Neural cell (in vitro differentiated cells): ENCODE data around the gene SLC4A5. TPM values are rescaled to one million over a fixed set of nuclear protein-coding genes. Genes with fewer than 3 reads are reported as not detected.

Experiments used
- H2AFZ ChIP-seq: fragments of 200-600, 300-800 bp; sonication (generic), shearing (Covaris generic); 2 replicates; pipeline ENCODE4 v1.6.0; 2014; ENCODE audit warnings: low read depth, mild to moderate bottlenecking, antibody characterized with exemption, low read length, moderate library complexity
- H3F3A ChIP-seq: fragments of 200-600 bp; shearing (Covaris generic); 2 replicates; pipeline ENCODE4 v1.6.1; 2016; ENCODE audit warnings: mild to moderate bottlenecking, moderate library complexity, mixed read lengths, antibody characterized with exemption, low read length; ENCODE audit not compliant: insufficient read depth, poor library complexity, severe bottlenecking
- H3K27ac ChIP-seq: fragments of 200-600, 300-800 bp; sonication (generic), shearing (Covaris generic); 2 replicates; pipeline ENCODE4 v1.5.1; 2014; ENCODE audit warnings: mild to moderate bottlenecking, low read length, moderate library complexity
- H3K27me3 ChIP-seq: fragments of 300-800, 200-600 bp; sonication (generic), shearing (Covaris generic); 2 replicates; pipeline ENCODE4 v1.6.0; 2014; ENCODE audit warnings: mild to moderate bottlenecking, low read depth, low read length, moderate library complexity; ENCODE audit not compliant: insufficient read depth
- H3K36me3 ChIP-seq: fragments of 300-800, 200-600 bp; sonication (generic), shearing (Covaris generic); 2 replicates; pipeline ENCODE4 v1.5.1; 2014; ENCODE audit warnings: mild to moderate bottlenecking, antibody characterized with exemption, low read length, moderate library complexity; ENCODE audit not compliant: insufficient read depth
- H3K4me2 ChIP-seq: fragments of 300-800, 200-600 bp; sonication (generic), shearing (Covaris generic); 2 replicates; pipeline ENCODE4 v1.6.0; 2014; ENCODE audit warnings: mild to moderate bottlenecking, low read length
- H3K4me3 ChIP-seq: fragments of 300-800, 200-600 bp; sonication (generic), shearing (Covaris generic); 2 replicates; pipeline ENCODE4 v1.5.1; 2014; ENCODE audit warnings: mild to moderate bottlenecking, low read length, moderate library complexity
- H3K79me2 ChIP-seq: fragments of 200-600 bp; shearing (Covaris generic); replicated peaks from 2 replicates; pipeline ENCODE4 v1.6.0; 2014; ENCODE audit warnings: mild to moderate bottlenecking, low read length, moderate library complexity; ENCODE audit not compliant: insufficient read depth
- H3K9ac ChIP-seq: fragments of 300-800, 200-600 bp; sonication (generic), shearing (Covaris generic); 2 replicates; pipeline ENCODE4 v1.6.1; 2016; ENCODE audit warnings: mild to moderate bottlenecking, low read length, mixed read lengths
- H3K9me2 ChIP-seq: fragments of 200-600 bp; shearing (Covaris generic); 2 replicates; pipeline ENCODE4 v1.6.1; 2016; ENCODE audit warnings: mild to moderate bottlenecking, low read length, mixed read lengths; ENCODE audit not compliant: insufficient read depth
- H3K9me3 ChIP-seq: fragments of 200-600, 300-800 bp; sonication (generic), shearing (Covaris generic); 2 replicates; pipeline ENCODE4 v1.6.1; 2016; ENCODE audit warnings: mild to moderate bottlenecking, mixed run types, low read length, moderate library complexity, mixed read lengths
- H4K20me1 ChIP-seq: fragments of 200-600 bp; shearing (Covaris generic); 2 replicates; pipeline ENCODE4 v1.6.1; 2016; ENCODE audit warnings: mild to moderate bottlenecking, mixed run types; ENCODE audit not compliant: insufficient read depth
- CTCF ChIP-seq: fragments of 450-650 bp; IDR thresholded peaks from 2 replicates; pipeline ENCODE4 v1.5.1; 2014; ENCODE audit warnings: antibody characterized with exemption, mild to moderate bottlenecking, moderate library complexity; ENCODE audit not compliant: poor library complexity, severe bottlenecking
- EP300 ChIP-seq: fragments of 450-650 bp; conservative IDR thresholded peaks from 2 replicates; pipeline ENCODE4 v1.6.1; 2014; ENCODE audit warnings: antibody characterized with exemption, mild to moderate bottlenecking, moderate library complexity; ENCODE audit not compliant: poor library complexity, severe bottlenecking
- EZH2 ChIP-seq: fragments of 200-600, 300-800 bp; shearing (Covaris generic), sonication (generic); IDR thresholded peaks from 2 replicates; pipeline ENCODE4 v1.6.1; 2014; ENCODE audit warnings: antibody characterized with exemption, low read length, borderline replicate concordance, mild to moderate bottlenecking; ENCODE audit not compliant: insufficient read depth, poor library complexity, severe bottlenecking
- MXI1 ChIP-seq: fragments of 450-650 bp; conservative IDR thresholded peaks from 2 replicates; pipeline ENCODE4 v1.6.1; 2014; ENCODE audit warnings: antibody characterized with exemption, mild to moderate bottlenecking; ENCODE audit not compliant: poor library complexity, severe bottlenecking
- POLR2AphosphoS5 ChIP-seq: IDR thresholded peaks from 2 replicates; pipeline ENCODE4 v1.6.1; 2012
- RAD21 ChIP-seq: fragments of 450-650 bp; conservative IDR thresholded peaks from 2 replicates; pipeline ENCODE4 v1.6.1; 2014; ENCODE audit warnings: antibody characterized with exemption, mild to moderate bottlenecking, moderate library complexity
- SMC3 ChIP-seq: fragments of 450-650 bp; conservative IDR thresholded peaks from 2 replicates; pipeline ENCODE4 v1.6.1; 2014; ENCODE audit warnings: antibody characterized with exemption, mild to moderate bottlenecking, moderate library complexity; ENCODE audit not compliant: poor library complexity
- TAF1 ChIP-seq: IDR thresholded peaks from 2 replicates; pipeline ENCODE4 v1.6.1; 2012; ENCODE audit warnings: low read depth
- polyA plus RNA-seq: library from polyadenylated mRNA; depleted of rRNA; stranded (reverse); fragments of >200 nt; gene quantifications from 2 replicates; pipeline ENCODE4 v1.2.3, GENCODE V29; 2014
- TF ChIP-seq, protein P1 (sequence below): IDR thresholded peaks from 2 replicates; pipeline ENCODE4 v1.6.1; 2012; ENCODE audit warnings: borderline replicate concordance

SLC4A5 gene
- polyA plus RNA-seq, 1 donor from 2014 or later = 3.9 TPM

- peaks cover 12% of the 10 kb centered on the region for H3K79me2 ChIP-seq
- H3K9me2 ChIP-seq = no peaks in the 10 kb centered on the region
- H3K9me3 ChIP-seq = no peaks in the 10 kb centered on the region
- H3K9ac ChIP-seq = no peak overlapping the region
- H3F3A ChIP-seq = peaks cover 5% of the 10 kb centered on the region
- no peak overlapping the region for H3K27ac ChIP-seq
- no peaks in the 10 kb centered on the region for H3K27me3 ChIP-seq
- no peak overlapping the region for H2AFZ ChIP-seq
- H4K20me1 ChIP-seq = no peaks in the 10 kb centered on the region
- TF ChIP-seq, protein P1, sequence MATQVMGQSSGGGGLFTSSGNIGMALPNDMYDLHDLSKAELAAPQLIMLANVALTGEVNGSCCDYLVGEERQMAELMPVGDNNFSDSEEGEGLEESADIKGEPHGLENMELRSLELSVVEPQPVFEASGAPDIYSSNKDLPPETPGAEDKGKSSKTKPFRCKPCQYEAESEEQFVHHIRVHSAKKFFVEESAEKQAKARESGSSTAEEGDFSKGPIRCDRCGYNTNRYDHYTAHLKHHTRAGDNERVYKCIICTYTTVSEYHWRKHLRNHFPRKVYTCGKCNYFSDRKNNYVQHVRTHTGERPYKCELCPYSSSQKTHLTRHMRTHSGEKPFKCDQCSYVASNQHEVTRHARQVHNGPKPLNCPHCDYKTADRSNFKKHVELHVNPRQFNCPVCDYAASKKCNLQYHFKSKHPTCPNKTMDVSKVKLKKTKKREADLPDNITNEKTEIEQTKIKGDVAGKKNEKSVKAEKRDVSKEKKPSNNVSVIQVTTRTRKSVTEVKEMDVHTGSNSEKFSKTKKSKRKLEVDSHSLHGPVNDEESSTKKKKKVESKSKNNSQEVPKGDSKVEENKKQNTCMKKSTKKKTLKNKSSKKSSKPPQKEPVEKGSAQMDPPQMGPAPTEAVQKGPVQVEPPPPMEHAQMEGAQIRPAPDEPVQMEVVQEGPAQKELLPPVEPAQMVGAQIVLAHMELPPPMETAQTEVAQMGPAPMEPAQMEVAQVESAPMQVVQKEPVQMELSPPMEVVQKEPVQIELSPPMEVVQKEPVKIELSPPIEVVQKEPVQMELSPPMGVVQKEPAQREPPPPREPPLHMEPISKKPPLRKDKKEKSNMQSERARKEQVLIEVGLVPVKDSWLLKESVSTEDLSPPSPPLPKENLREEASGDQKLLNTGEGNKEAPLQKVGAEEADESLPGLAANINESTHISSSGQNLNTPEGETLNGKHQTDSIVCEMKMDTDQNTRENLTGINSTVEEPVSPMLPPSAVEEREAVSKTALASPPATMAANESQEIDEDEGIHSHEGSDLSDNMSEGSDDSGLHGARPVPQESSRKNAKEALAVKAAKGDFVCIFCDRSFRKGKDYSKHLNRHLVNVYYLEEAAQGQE = no peak
- TF ChIP-seq MXI1 = no peak
- TF ChIP-seq POLR2AphosphoS5 = no peak
- no peaks in the 10 kb centered on the region for H3K36me3 ChIP-seq
- H3K4me2 ChIP-seq = no peak overlapping the region
- no peak overlapping the region for H3K4me3 ChIP-seq
Measured at GRCh38 chr2:74197049-74197448, 146.2 kb downstream of the SLC4A5 start.

GRCh38 chr2:74194799-74195198 is 148.4 kb downstream of the SLC4A5 start:
- Histone ChIP-seq H3K9me3 (no peaks in the 10 kb centered on the region), H3K9me2 (no peaks in the 10 kb centered on the region), H3K36me3 (no peaks in the 10 kb centered on the region), H3K27ac (no peak overlapping the region), H3K9ac (no peak overlapping the region), H3F3A (peaks cover 3% of the 10 kb centered on the region), H4K20me1 (no peaks in the 10 kb centered on the region), H3K4me3 (no peak overlapping the region), H2AFZ (no peak overlapping the region), H3K4me2 (no peak overlapping the region), H3K27me3 (no peaks in the 10 kb centered on the region), H3K79me2 (no peaks in the 10 kb centered on the region)
- TF ChIP-seq RAD21 = no peak
- no peak for TF ChIP-seq EP300
- TF ChIP-seq POLR2AphosphoS5 = no peak
- TF ChIP-seq EZH2 = no peak
- no peak for TF ChIP-seq SMC3
- TF ChIP-seq CTCF = no peak
- TF ChIP-seq, protein P1 = no peak
- TF ChIP-seq TAF1 = no peak
